ENCODE measurements around the gene C16orf92. TPM values are rescaled to one million over a fixed set of nuclear protein-coding genes. Genes with fewer than 3 reads are reported as not detected.

The C16orf92 gene
- total RNA-seq, 1 experiment from 2014 or later = not detected

DNA sequence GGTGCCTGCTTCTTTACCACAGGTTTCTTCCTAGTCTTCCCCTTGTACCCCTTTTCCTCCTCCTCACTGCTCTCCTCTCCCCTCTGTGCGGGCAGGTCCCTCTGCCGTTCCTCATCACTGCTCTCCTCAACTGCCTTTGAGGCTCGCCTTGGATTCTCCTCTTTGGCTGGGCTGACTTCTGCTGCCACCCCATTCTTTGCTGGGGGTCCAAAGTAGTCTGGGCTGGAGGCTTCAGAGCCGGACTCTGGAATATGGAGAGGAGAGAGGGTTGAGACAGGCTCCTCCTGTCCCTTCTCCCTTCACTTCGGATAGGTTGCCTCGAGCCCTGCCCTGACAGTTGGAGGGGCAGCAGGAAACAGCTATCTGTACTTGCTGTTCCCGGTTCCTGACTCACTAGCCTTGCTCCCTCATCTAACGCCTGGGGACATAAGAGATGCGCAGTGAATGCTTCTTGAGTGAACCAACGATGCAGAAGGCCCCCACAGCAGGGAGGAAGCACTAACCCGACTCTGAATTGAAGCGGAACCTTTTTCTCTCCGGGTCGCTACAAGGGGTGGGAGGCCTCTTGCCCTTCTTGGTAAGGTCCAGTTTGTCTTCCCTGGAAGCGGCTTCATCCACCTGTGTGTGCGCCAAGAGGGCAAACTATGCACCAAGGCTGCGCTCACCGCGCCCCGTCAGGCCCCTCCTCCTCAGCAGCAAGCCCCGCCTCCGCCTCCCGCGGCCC, 28.2 kb upstream of the C16orf92 start:
- peaks cover 11% of the 10 kb centered on the region for H3K4me1 Mint-ChIP-seq (ENCODE audit: insufficient read depth, unreplicated experiment)
- ChIA-PET POLR2A (interaction anchor here (0.7 to 5.0 kb wide), 20 partner anchors 9 to 294 kb away, joined by 3 to 72 read pairs (median 6); partner anchors contain the start of genes ALDOA, ASPHD1, CDIPT and KCTD13), CTCF (interaction anchor here (0.7 to 2.7 kb wide), 4 partner anchors 8 to 176 kb away, joined by 3 to 9 read pairs (median 4); partner anchors contain the start of gene TAOK2)
- H3K4me3 Mint-ChIP-seq (ENCODE audit: unreplicated experiment) = peak overlapping the region; percentile 98
- H3K27me3 Mint-ChIP-seq (ENCODE audit: insufficient read depth, unreplicated experiment) = no peaks in the 10 kb centered on the region
- H3K27ac Mint-ChIP-seq (ENCODE audit: low read depth, unreplicated experiment) = peak overlapping the region; percentile 61
- TF ChIP-seq, protein P1, sequence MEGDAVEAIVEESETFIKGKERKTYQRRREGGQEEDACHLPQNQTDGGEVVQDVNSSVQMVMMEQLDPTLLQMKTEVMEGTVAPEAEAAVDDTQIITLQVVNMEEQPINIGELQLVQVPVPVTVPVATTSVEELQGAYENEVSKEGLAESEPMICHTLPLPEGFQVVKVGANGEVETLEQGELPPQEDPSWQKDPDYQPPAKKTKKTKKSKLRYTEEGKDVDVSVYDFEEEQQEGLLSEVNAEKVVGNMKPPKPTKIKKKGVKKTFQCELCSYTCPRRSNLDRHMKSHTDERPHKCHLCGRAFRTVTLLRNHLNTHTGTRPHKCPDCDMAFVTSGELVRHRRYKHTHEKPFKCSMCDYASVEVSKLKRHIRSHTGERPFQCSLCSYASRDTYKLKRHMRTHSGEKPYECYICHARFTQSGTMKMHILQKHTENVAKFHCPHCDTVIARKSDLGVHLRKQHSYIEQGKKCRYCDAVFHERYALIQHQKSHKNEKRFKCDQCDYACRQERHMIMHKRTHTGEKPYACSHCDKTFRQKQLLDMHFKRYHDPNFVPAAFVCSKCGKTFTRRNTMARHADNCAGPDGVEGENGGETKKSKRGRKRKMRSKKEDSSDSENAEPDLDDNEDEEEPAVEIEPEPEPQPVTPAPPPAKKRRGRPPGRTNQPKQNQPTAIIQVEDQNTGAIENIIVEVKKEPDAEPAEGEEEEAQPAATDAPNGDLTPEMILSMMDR (IDR thresholded peaks at IDR 0.05; ENCODE audit: unreplicated experiment) = no peak
- no TSS peak for BruUV-seq (replicated peaks)
- peaks cover 46% of the 10 kb centered on the region for H3K36me3 Mint-ChIP-seq (ENCODE audit: insufficient read depth, unreplicated experiment)
- DNase-seq (ENCODE audit: unreplicated experiment) = peak; percentile 79
- intact Hi-C loops (cut with micrococcal nuclease) = loop anchor here (5.0 kb wide), 2 partner anchors 67 to 172 kb away; partner anchors contain the start of genes KCTD13 and MVP
- H3K9me3 Mint-ChIP-seq (ENCODE audit: unreplicated experiment) = no peaks in the 10 kb centered on the region

DNA sequence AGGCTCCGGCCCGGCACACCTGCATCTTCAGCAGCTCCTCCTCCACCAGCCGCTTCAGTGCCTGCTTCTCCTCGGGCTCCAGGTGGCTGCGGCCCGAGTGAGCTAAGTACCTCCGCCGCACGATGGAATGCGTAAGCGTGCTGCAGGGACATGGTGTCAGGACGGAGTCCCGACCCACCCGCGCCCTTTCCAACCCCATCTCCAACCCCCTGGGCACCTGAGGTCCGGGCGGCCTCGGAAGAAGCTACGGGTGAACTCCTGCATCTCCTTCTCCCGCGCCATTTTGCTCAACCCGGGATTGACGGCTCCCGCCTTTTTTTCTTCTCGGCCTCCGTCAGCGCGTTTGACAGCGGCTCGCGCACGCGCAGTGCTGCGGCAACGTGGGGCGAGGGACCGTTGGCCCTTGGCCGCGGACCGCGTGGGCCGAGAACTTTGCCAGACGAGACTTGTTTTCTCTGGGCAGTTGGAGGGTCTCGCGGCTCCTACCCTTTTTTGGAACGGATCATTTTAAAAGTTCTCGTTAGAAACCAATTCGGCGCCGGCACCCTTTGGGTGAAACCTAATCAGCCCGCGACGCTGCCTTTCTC, 27.6 kb upstream of the C16orf92 start, which contains the start of gene HIRIP3:
Gene HIRIP3 (minus strand): TSS at position 294 of the 587 bp plus-strand sequence. CDS start 12 bp downstream, at position 282.
- intact Hi-C loops (cut with micrococcal nuclease) = loop anchor here (5.0 kb wide), 2 partner anchors 68 to 173 kb away; partner anchors contain the start of genes KCTD13 and MVP
- Mint-ChIP-seq H3K4me3 (ENCODE audit: unreplicated experiment) (peak within 1 kb of the TSS; percentile 98), H3K4me1 (ENCODE audit: insufficient read depth, unreplicated experiment) (peaks cover 11% of the 10 kb centered on the region), H3K36me3 (ENCODE audit: insufficient read depth, unreplicated experiment) (peaks cover 41% of the 10 kb centered on the region), H3K27me3 (ENCODE audit: insufficient read depth, unreplicated experiment) (no peaks in the 10 kb centered on the region), H3K9me3 (ENCODE audit: unreplicated experiment) (no peaks in the 10 kb centered on the region), H3K27ac (ENCODE audit: low read depth, unreplicated experiment) (peak within 1 kb of the TSS; percentile 95)
- DNase-seq (ENCODE audit: unreplicated experiment) = peak; percentile 84
- CTCF ChIA-PET = interaction anchor here (0.5 to 2.7 kb wide), 3 partner anchors 22 to 176 kb away, joined by 3 to 9 read pairs (median 6); partner anchors contain the start of gene TAOK2
- BruUV-seq (replicated peaks) = TSS peak; percentile 59
- POLR2A ChIA-PET = interaction anchor here (0.6 to 5.0 kb wide), 26 partner anchors 10 to 954 kb away, joined by 3 to 72 read pairs (median 6); partner anchors contain the start of genes ALDOA, ASPHD1, CDIPT and KCTD13
- TF ChIP-seq, protein P1 (IDR thresholded peaks at IDR 0.05; ENCODE audit: unreplicated experiment) = no peak

DNA sequence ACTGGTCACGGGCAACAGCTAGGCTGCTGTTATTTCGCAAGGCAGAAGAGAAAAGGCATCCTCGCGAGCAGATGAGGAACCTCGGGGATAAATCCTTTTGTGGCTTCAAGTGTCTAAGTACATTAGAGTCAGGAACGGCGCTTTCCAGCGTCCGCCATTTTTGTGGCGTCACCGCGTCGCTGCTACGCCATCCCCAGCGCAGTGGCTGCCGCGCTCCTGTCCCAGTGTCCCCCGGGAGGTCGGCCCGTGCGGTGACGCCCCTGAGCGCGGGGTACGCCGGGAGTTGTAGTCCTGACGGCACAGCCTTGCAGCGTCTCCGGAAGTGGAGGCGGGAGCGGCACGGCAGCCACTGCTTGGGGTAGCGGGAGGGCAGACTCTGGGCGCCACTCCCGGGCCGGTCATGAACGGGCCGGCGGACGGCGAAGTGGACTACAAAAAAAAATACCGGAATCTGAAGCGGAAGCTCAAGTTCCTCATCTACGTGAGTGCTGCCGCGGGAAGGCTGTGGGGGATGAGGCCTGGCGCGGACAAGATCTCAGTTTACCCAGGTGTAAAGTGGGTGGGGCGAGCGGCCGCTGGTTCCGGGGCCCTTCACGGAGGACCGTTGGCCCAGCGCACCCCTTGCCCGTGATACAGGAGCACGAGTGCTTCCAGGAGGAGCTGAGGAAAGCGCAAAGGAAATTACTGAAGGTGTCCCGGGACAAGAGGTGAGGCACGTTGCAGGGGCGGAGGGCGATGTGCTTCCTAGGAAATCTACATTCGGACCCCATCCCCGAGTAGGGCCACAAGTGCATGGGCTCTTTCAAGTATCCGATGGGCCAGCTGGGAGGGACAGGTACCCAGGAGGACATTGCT, 26.9 kb upstream of the C16orf92 start, which contains the start of gene INO80E:
Gene INO80E (plus strand): TSS at position 331 of the 855 bp plus-strand sequence. CDS start 70 bp downstream, at position 401.
- H3K9me3 Mint-ChIP-seq (ENCODE audit: unreplicated experiment) = no peaks in the 10 kb centered on the region

More for the DNA sequence above, 26.9 kb upstream of the C16orf92 start, which contains the start of gene INO80E:
- H3K4me1 Mint-ChIP-seq (ENCODE audit: insufficient read depth, unreplicated experiment) = peaks cover 11% of the 10 kb centered on the region
- DNase-seq (ENCODE audit: unreplicated experiment) = peak; percentile 96
- BruUV-seq (replicated peaks) = no TSS peak
- peak within 1 kb of the TSS; percentile 95 for H3K27ac Mint-ChIP-seq (ENCODE audit: low read depth, unreplicated experiment)
- POLR2A ChIA-PET = interaction anchor here (0.5 to 5.0 kb wide), 32 partner anchors 9 to 954 kb away, joined by 3 to 72 read pairs (median 4); partner anchors contain the start of genes ALDOA, ASPHD1, KCTD13 and KIF22
- H3K27me3 Mint-ChIP-seq (ENCODE audit: insufficient read depth, unreplicated experiment) = no peaks in the 10 kb centered on the region
- intact Hi-C loops (cut with micrococcal nuclease) = loop anchor here (2.0 to 5.0 kb wide), 3 partner anchors 69 to 174 kb away; partner anchors contain the start of genes CDIPT, KCTD13 and MVP
- CTCF ChIA-PET = interaction anchor here (0.5 to 2.7 kb wide), 7 partner anchors 36 to 301 kb away, joined by 3 to 9 read pairs (median 3); partner anchors contain the start of gene PAGR1
- TF ChIP-seq, protein P1 (IDR thresholded peaks at IDR 0.05; ENCODE audit: unreplicated experiment) = no peak
- H3K36me3 Mint-ChIP-seq (ENCODE audit: insufficient read depth, unreplicated experiment) = peaks cover 43% of the 10 kb centered on the region
- peak within 1 kb of the TSS; percentile 98 for H3K4me3 Mint-ChIP-seq (ENCODE audit: unreplicated experiment)
